CD4-positive, alpha-beta T cell treated with Interleukin-17A for 4 hours (primary cell): ENCODE results near the gene C4orf51.
"Not testable (repeated sequence)": the region's sequence is repeated elsewhere in the genome, so short reads cannot be mapped to it uniquely, and the experiment has no call there.

Experiments used
- DNase-seq: peaks from one replicate; pipeline ENCODE4 v3.0.0-alpha.2; 2020; ENCODE audit warnings: mixed read lengths

Gene C4orf51

GRCh38 chr4:145679991-145680455 is at the start of gene C4orf51:
Gene C4orf51 (plus strand): TSS chr4:145680146. CDS start chr4:145680204, 58 bp downstream.
- no peak for DNase-seq

- DNase-seq: no peak
Observed at GRCh38 chr4:145635117-145635516, 44.8 kb upstream of the C4orf51 start.

DNA sequence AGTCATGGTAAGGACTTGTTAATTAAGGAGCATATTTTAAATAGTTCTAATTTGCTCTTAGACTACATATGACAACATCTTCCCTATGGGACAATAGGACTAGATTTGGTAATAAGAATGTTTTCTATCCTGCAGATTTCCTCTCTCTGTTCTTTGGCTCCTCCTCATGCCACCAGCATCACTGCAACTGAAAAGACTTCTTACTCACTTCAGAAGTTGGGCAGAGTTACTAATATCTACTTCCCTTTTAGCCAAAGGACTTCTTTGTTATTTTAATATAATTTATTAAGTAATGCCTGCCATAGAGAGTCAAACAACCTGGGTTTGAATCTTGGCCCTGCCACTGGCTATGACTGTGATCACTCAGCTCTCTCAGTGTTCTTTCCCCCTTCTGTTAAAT is 44.3 kb upstream of the C4orf51 start:
- DNase-seq: no peak

DNA sequence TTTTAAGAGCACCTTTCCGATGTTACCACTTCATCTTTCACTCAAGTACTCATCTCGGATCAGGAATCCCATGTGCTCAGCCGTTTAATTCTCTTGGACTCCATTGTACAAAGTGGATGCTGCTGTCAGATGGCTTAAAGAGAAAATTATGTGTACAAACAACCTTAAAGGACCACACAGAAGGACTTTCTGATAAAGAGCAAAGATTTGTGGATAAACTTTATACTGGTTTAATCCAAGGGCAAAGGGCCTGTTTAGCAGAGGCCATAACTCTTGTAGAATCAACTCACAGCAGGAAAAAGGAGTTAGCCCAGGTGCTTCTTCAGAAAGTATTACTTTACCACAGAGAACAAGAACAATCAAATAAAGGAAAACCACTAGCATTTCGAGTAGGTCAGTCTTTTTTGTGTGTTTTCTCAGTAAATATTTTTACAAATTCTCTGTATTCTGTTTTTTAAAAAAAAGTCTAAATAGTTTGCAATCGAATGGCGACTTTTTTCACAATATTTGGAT is 40.7 kb upstream of the C4orf51 start:
- no peak for DNase-seq

DNA sequence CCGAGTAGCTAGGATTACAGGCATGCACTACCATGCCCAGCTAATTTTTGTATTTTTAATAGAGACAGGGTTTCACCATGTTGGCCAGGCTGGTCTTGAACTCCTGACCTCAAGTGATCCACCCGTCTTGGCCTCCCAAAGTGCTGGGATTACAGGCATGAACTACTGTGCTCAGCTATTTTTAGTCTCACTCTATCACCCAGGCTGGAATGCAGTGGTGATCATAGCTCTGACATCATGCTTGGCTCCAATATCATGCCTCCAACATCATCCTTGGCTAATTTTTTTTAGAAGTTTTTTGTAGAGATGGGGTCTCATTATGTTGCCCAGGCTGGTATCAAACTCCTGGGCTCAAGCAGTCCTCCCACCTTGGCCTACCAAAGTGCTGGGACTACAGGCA is 39.7 kb upstream of the C4orf51 start:
- DNase-seq: not testable (repeated sequence)

DNA sequence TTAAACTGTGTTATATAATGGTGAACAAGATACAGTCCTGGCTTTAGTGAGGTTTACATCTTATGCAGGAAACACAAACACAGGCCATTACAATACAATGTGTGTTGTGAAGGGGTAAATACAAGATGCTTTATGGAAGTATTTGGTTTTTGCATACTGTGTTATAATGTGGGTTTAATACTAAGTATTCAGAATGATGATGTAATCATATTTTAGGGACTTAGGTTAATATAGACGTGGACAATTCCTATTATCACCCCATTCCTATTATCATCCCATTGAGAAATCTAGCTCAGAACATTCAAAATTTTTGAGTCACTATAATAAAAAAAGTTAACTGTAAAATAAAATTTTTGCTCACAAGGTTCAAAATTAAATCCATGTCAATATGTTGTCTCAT is 36.7 kb upstream of the C4orf51 start:
- DNase-seq: no peak

DNA sequence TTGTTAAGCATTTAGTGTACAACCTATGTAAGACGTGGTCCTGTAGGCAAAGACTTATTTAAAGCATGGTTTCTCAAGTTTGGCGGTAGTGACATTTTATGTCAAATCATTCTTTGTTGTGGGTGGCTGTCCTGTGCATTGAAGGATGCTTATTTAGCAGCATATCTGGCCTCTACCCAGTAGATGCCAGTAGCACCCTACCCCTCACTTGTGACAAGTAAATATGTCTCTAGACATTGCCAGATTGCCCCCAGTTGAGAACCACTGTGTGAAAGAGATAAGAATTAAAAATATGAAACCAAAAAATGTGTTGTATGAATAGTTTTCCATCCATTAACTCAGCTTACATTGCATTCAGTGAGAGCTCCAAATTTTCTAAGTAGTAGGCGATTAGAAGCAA is 35.2 kb upstream of the C4orf51 start:
- no peak for DNase-seq

DNA sequence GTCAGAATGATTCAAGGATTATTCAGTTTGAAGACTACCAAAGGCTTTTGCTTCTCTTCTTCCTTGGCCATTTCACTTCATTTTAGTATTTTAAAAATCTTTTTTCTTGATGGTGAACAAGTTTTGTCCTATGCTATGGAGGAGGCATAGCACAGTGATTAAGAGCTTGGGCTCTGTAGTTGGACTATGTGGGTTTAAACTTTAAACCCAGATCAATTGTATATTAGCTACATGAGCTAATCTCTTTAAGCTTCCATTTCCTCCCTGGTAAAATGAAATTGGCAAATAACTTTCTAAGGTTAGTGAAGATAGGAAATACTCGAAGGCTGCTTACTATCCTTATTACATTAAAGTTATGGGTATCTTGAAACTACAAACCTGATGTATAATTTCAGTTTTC is 23.8 kb upstream of the C4orf51 start:
- no peak for DNase-seq

GRCh38 chr4:145660064-145660463 is 19.9 kb upstream of the C4orf51 start:
- no peak for DNase-seq

GRCh38 chr4:145663194-145663593 is 16.8 kb upstream of the C4orf51 start:
- no peak for DNase-seq

GRCh38 chr4:145665773-145666172 is 14.2 kb upstream of the C4orf51 start:
- no peak for DNase-seq

- DNase-seq: no peak
Observed at GRCh38 chr4:145670422-145670821, 9.5 kb upstream of the C4orf51 start.

GRCh38 chr4:145679520-145679919 is 426 bp upstream of the C4orf51 start:
- DNase-seq: no peak

- DNase-seq: no peak
Observed at GRCh38 chr4:145680902-145681301, 956 bp downstream of the C4orf51 start.

GRCh38 chr4:145681518-145681917 is 1.6 kb downstream of the C4orf51 start:
- DNase-seq: no peak

- no peak for DNase-seq
Observed at GRCh38 chr4:145681956-145682355, 2.0 kb downstream of the C4orf51 start.

GRCh38 chr4:145686991-145687390 is 7.0 kb downstream of the C4orf51 start:
- no peak for DNase-seq

- no peak for DNase-seq
Observed at GRCh38 chr4:145690610-145691009, 10.7 kb downstream of the C4orf51 start.

DNA sequence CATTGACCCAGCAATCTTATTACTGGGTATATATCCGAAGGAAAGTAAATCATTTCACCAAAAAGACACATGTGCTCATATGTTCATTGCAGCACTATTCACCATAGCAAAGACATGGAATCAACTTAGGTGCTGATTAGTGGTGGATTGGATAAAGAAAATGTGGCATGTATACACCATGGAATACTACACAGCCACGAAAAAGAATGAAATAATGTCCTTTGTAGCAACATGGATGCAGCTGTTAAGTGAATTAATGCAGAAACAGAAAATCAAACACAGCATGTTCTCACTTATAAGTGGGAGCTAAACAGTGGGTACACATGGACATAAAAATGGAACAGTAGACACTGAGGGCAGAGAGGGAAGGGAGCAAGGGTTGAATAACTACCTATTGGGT is 11.5 kb downstream of the C4orf51 start:
- DNase-seq: not testable (repeated sequence)

- no peak for DNase-seq
Observed at GRCh38 chr4:145694929-145695328, 15.0 kb downstream of the C4orf51 start.

GRCh38 chr4:145697332-145697731 is 17.4 kb downstream of the C4orf51 start:
- DNase-seq: no peak

GRCh38 chr4:145698507-145698906 is 18.6 kb downstream of the C4orf51 start:
- no peak for DNase-seq

DNA sequence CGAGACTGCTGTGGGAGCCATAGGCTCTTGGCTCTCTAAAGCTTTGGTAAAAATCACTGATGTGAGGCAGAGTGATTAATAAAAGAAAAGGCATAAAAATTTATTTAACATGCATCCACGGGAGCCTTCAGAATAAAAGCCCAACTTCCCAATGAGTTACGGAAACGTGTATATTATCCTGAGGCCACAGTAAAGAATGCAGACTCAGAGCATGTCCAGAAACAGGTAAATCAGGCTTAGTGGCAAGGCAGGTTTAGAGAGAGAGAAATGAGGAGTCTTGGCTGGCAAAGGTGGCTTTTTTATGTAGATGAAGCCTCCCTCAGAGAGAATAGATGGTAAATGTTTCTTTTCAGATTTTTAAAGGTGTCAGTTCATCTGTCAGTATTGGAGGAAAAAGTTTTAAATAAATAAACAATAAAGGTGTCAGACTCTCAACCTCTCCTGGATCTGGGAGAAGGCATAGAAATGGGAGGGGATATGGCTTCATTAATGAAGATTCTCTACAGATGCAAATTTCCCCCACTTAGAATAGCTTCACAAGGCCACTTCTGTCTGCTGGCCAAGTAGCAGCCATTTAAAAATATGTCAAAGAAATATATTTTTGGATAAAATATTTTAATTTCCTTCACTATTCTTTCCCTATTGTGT is 24.0 kb downstream of the C4orf51 start:
- DNase-seq: no peak

- no peak for DNase-seq
Observed at GRCh38 chr4:145709336-145709735, 29.4 kb downstream of the C4orf51 start.

DNA sequence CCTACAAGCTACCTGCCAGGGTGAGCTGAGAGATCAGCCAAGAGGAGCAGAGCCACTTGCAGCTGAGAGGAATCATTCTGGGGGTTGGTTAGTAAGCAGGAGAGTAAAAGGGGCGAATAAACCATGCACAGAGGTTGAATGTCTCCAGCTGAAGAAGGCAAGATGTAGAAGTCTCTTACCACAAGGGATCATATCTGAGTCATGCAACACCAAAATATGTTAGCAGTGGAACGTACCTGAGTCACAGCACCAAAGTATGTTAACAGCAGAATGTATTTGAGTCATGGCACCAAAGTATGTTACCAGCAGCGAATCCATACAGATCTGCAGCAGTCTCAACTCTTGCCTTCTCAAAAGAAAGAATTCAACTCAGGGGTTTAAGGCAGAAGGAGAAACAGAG is 29.9 kb downstream of the C4orf51 start:
- DNase-seq: no peak
